Measurements from ENCODE around the gene IL17RD.

DNA sequence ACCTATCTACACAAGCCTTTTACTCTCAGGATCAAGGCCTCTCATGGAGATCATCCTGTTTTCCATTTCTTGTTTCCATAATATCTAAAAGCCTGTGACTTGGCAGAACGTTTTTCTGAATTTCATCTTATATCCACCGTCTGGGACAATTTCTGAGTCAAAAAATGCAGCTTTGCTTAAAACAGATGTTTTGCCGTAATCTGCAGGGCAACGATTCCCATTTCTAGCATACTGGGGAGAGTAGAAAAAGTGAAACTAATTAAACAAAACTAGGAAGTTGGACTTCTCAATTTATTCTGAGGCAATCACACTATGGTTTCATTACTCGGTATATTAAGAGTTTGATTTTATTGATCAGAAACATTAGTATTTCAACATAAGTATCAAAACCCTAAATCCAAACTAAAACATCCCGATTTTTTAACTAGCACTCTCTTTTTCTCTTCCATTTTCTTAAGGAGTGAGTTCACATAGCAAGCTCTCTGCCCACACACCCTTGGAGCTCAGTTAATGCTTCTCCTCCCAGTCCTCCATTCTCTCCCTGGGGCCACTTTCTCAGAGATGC lies 71.1 kb downstream of the IL17RD start:
- TF ChIP-seq CTCF (IDR thresholded peaks at IDR 0.05) (no peak), POLR2A (IDR thresholded peaks at IDR 0.05) (no peak)
